ENCODE results near the gene CLSTN2. TPM values are rescaled to one million over a fixed set of nuclear protein-coding genes. Genes with fewer than 3 reads are reported as not detected.

CLSTN2 gene
- total and polyA plus RNA-seq, 4 donors = 0.09 to 2.2 (median 0.55) TPM

GRCh38 chr3:140465988-140466387 lies 531.0 kb downstream of the CLSTN2 start:
- no peaks in the 10 kb centered on the region for H3K4me1 ChIP-seq (ENCODE audit: control insufficient read depth in 4 of 4, insufficient read depth in 4 of 4, low read length in 3 of 4)
- no peak for DNase-seq (ENCODE audit: low spot score)
- H3K9me3 ChIP-seq (ENCODE audit: control insufficient read depth in 4 of 4, low read length in 3 of 4) = no peaks in the 10 kb centered on the region
- H3K27ac ChIP-seq (ENCODE audit: low read depth in 1 of 2, low read length in 2 of 2) = no peak overlapping the region
- H3K9ac ChIP-seq (ENCODE audit: low read depth in 1 of 2, low read length in 2 of 2) = no peak overlapping the region
- peaks cover 0 to 14% (median 0%) of the 10 kb centered on the region in 4 donors for H3K27me3 ChIP-seq (ENCODE audit: control insufficient read depth in 4 of 4, insufficient read depth in 4 of 4, low read length in 3 of 4)
- no peak overlapping the region for H3K4me3 ChIP-seq (ENCODE audit: low read depth in 1 of 3, low read length in 3 of 3)
- no peak for TF ChIP-seq TAF1 (conservative IDR thresholded peaks at IDR 0.05)
- TF ChIP-seq YY1 (IDR thresholded peaks at IDR 0.05) = no peak
- no peak for TF ChIP-seq REST (IDR thresholded peaks at IDR 0.05)
- TF ChIP-seq MAX (IDR thresholded peaks at IDR 0.05) = no peak
- no peak for TF ChIP-seq FOXA1 (IDR thresholded peaks at IDR 0.05)
- TF ChIP-seq, protein P1, sequence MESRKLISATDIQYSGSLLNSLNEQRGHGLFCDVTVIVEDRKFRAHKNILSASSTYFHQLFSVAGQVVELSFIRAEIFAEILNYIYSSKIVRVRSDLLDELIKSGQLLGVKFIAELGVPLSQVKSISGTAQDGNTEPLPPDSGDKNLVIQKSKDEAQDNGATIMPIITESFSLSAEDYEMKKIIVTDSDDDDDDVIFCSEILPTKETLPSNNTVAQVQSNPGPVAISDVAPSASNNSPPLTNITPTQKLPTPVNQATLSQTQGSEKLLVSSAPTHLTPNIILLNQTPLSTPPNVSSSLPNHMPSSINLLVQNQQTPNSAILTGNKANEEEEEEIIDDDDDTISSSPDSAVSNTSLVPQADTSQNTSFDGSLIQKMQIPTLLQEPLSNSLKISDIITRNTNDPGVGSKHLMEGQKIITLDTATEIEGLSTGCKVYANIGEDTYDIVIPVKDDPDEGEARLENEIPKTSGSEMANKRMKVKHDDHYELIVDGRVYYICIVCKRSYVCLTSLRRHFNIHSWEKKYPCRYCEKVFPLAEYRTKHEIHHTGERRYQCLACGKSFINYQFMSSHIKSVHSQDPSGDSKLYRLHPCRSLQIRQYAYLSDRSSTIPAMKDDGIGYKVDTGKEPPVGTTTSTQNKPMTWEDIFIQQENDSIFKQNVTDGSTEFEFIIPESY (IDR thresholded peaks at IDR 0.05) = no peak
- TF ChIP-seq, protein P2, sequence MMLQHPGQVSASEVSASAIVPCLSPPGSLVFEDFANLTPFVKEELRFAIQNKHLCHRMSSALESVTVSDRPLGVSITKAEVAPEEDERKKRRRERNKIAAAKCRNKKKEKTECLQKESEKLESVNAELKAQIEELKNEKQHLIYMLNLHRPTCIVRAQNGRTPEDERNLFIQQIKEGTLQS (IDR thresholded peaks at IDR 0.05) = no peak
- no peak for TF ChIP-seq SP1 (IDR thresholded peaks at IDR 0.05)
- no peak for TF ChIP-seq GABPA (IDR thresholded peaks at IDR 0.05 in 1 of 2, conservative IDR thresholded peaks at IDR 0.05 in 1 of 2)
- no peak for TF ChIP-seq RXRA (IDR thresholded peaks at IDR 0.05)
- TF ChIP-seq, protein P3, sequence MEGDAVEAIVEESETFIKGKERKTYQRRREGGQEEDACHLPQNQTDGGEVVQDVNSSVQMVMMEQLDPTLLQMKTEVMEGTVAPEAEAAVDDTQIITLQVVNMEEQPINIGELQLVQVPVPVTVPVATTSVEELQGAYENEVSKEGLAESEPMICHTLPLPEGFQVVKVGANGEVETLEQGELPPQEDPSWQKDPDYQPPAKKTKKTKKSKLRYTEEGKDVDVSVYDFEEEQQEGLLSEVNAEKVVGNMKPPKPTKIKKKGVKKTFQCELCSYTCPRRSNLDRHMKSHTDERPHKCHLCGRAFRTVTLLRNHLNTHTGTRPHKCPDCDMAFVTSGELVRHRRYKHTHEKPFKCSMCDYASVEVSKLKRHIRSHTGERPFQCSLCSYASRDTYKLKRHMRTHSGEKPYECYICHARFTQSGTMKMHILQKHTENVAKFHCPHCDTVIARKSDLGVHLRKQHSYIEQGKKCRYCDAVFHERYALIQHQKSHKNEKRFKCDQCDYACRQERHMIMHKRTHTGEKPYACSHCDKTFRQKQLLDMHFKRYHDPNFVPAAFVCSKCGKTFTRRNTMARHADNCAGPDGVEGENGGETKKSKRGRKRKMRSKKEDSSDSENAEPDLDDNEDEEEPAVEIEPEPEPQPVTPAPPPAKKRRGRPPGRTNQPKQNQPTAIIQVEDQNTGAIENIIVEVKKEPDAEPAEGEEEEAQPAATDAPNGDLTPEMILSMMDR (IDR thresholded peaks at IDR 0.05; ENCODE audit: low read depth, low read length, missing input control) = no peak
- TF ChIP-seq HNF4A (conservative IDR thresholded peaks at IDR 0.05) = no peak
- no peak for TF ChIP-seq FOXA2 (IDR thresholded peaks at IDR 0.05)
- TF ChIP-seq EGR1 (IDR thresholded peaks at IDR 0.05; ENCODE audit: low read depth in 2 of 2) = no peak
- no peak for TF ChIP-seq JUND (IDR thresholded peaks at IDR 0.05)
- no peak for TF ChIP-seq HNF4G (IDR thresholded peaks at IDR 0.05)
- no peak for TF ChIP-seq RAD21 (IDR thresholded peaks at IDR 0.05)
- H3K36me3 ChIP-seq (ENCODE audit: control insufficient read depth in 4 of 4, insufficient read depth in 3 of 4, low read depth in 1 of 4, low read length in 3 of 4) = no peaks in the 10 kb centered on the region

DNA sequence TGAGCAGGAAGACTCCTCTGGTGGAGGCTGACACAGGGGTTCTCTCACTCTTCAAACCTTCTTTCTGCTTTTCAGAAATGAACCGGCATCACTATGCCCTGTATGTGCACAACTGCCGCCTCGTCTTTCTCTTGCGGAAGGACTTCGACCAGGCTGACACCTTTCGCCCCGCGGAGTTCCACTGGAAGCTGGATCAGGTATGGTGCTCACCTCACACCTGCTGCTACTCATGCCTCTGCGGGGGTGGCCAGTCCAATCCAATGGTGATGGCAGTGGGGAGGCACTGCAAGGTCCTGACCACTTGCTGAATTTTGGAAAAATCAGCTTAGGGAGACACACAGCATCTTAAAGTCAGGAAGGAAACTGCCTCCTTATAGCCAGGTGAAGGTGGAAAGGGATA lies 531.5 kb downstream of the CLSTN2 start:
- no peak overlapping the region for H3K27ac ChIP-seq (ENCODE audit: low read depth in 1 of 2, low read length in 2 of 2)
- no peak overlapping the region for H3K9ac ChIP-seq (ENCODE audit: low read depth in 1 of 2, low read length in 2 of 2)
- no peak for DNase-seq (ENCODE audit: low spot score)
- no peaks in the 10 kb centered on the region for H3K36me3 ChIP-seq (ENCODE audit: control insufficient read depth in 4 of 4, insufficient read depth in 3 of 4, low read depth in 1 of 4, low read length in 3 of 4)
- no peaks in the 10 kb centered on the region for H3K9me3 ChIP-seq (ENCODE audit: control insufficient read depth in 4 of 4, low read length in 3 of 4)
- peaks cover 0 to 14% (median 0%) of the 10 kb centered on the region in 4 donors for H3K27me3 ChIP-seq (ENCODE audit: control insufficient read depth in 4 of 4, insufficient read depth in 4 of 4, low read length in 3 of 4)
- TF ChIP-seq REST (IDR thresholded peaks at IDR 0.05) (no peak), YY1 (IDR thresholded peaks at IDR 0.05) (no peak), NR2F2 (IDR thresholded peaks at IDR 0.05) (no peak), TAF1 (conservative IDR thresholded peaks at IDR 0.05) (no peak), HNF4A (conservative IDR thresholded peaks at IDR 0.05) (no peak)
- TF ChIP-seq, protein P3 (IDR thresholded peaks at IDR 0.05; ENCODE audit: low read depth, low read length, missing input control) = no peak
- WGBS = 92% methylated on average over 9 of the region's 9 CpGs
- H3K4me3 ChIP-seq (ENCODE audit: low read depth in 1 of 3, low read length in 3 of 3) = no peak overlapping the region
- H3K4me1 ChIP-seq (ENCODE audit: control insufficient read depth in 4 of 4, insufficient read depth in 4 of 4, low read length in 3 of 4) = no peaks in the 10 kb centered on the region
